Coronary artery (tissue), 2 donors: ENCODE measurements around the gene FSTL4.
"Not testable (repeated sequence)": the region's sequence is repeated elsewhere in the genome, so short reads cannot be mapped to it uniquely, and the experiment has no call there.

Source experiments
- DNase-seq: peaks from one replicate; pipeline ENCODE4 v3.0.0-alpha.2; 2017; ENCODE audit warnings: low spot score
- H3K27ac ChIP-seq, 2 donors: fragments of 200-600 bp; sonication (generic); one replicate each; pipeline ENCODE4 v1.5.1; 2016 to 2019
- H3K4me3 ChIP-seq: fragments of 200-600 bp; sonication (generic); 2 replicates; pipeline ENCODE4 v1.5.1; 2016; ENCODE audit warnings: mild to moderate bottlenecking, moderate library complexity
- TF ChIP-seq, protein P1 (sequence below): fragments of 200-600 bp; sonication (generic); IDR thresholded peaks from one replicate; pipeline ENCODE4 v1.5.1; 2019; ENCODE audit warnings: antibody characterized with exemption

The FSTL4 gene

GRCh38 chr5:133189881-133190280, 422.5 kb downstream of the FSTL4 start:
- no peak for DNase-seq
- H3K27ac ChIP-seq: no peak overlapping the region
- TF ChIP-seq, protein P1, sequence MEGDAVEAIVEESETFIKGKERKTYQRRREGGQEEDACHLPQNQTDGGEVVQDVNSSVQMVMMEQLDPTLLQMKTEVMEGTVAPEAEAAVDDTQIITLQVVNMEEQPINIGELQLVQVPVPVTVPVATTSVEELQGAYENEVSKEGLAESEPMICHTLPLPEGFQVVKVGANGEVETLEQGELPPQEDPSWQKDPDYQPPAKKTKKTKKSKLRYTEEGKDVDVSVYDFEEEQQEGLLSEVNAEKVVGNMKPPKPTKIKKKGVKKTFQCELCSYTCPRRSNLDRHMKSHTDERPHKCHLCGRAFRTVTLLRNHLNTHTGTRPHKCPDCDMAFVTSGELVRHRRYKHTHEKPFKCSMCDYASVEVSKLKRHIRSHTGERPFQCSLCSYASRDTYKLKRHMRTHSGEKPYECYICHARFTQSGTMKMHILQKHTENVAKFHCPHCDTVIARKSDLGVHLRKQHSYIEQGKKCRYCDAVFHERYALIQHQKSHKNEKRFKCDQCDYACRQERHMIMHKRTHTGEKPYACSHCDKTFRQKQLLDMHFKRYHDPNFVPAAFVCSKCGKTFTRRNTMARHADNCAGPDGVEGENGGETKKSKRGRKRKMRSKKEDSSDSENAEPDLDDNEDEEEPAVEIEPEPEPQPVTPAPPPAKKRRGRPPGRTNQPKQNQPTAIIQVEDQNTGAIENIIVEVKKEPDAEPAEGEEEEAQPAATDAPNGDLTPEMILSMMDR: no peak
- H3K4me3 ChIP-seq: no peak overlapping the region

DNA sequence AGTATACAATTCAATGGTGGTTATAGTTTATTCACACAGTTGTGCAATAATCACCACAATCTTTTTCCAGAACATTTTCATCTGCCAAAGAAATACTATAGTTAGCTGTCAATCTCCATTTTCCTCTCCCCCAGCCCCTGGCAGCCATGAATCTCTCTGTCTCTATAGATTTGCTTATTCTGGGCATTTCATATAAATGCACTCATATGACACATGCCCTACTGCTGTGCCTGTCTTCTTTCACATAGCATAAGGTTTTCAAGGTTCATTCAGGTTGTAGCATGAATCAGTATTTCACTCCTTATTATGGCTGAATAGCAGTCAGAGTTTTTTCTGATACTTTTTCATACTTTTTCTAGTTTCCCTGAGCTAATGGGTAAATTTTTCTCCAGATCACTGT, 432.9 kb downstream of the FSTL4 start:
- TF ChIP-seq, protein P1: no peak
- Histone ChIP-seq H3K4me3 (no peak overlapping the region), H3K27ac (no peak overlapping the region)
- DNase-seq: no peak

GRCh38 chr5:133170756-133171387, 441.5 kb downstream of the FSTL4 start:
- DNase-seq, H3K4me3 ChIP-seq, H3K27ac ChIP-seq: not testable (repeated sequence)

- H3K27ac ChIP-seq: no peak overlapping the region
- TF ChIP-seq, protein P1: no peak
- no peak for DNase-seq
Observed at GRCh38 chr5:133164759-133165158, 447.6 kb downstream of the FSTL4 start.

GRCh38 chr5:133163839-133164238, 448.5 kb downstream of the FSTL4 start:
- no peak overlapping the region for H3K4me3 ChIP-seq
- H3K27ac ChIP-seq: no peak overlapping the region
- no peak for DNase-seq
- TF ChIP-seq, protein P1: no peak

More at GRCh38 chr5:133164759-133165158, 447.6 kb downstream of the FSTL4 start:
- no peak overlapping the region for H3K4me3 ChIP-seq

DNA sequence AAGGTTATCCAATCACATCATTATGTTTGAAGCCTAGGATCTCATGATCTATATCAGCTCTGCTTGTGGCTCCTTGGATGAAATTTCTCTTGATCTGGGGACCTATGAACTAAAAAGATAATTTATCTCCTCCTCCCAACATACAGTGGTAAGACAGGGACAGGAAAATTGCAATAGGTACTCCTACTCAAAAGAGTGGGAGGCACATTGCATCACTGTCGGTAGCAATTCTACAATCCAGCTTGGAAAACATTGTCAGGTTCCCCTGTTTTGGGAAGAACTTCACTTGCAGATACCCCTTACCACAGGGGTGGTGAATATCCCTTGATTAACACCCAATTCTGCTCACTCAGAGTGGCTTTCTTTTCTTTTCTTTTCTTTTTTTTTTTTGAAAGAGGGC, 452.8 kb downstream of the FSTL4 start:
- TF ChIP-seq, protein P1: no peak
- no peak overlapping the region for H3K4me3 ChIP-seq
- H3K27ac ChIP-seq: no peak overlapping the region
- no peak for DNase-seq

DNA sequence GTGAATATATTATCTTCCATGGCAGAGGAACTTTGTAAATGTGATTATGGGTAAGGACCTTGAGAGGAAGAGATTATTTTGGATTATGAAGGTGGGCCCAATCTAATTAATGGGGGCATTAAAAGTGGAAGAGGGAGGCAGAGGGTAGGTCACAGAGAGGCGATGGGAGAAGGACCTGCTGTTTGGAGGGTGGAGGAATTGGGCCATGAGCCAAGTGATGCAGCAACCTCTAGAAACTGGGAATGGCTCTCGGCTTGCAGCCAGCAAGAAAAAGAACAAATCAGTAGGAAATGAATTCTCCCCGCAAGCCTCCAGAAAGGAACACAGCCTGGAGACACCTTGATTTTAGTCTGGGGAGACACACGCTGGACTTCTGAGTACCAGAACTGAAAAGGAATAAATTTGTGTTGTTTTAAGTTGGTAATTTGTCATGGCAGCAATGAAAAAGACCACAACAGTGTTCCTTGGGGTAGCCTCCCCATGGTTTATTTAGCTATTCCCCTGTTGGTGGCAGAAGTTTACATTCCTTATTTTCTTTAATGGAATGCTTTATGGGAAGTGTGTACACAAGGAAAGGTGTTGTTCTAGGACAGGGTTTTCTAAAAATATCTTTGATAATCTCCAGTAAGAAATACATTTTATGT, 456.9 kb downstream of the FSTL4 start:
- no peak overlapping the region for H3K27ac ChIP-seq
- DNase-seq: no peak
- H3K4me3 ChIP-seq: no peak overlapping the region
- TF ChIP-seq, protein P1: no peak
